ENCODE data around the gene INCENP. TPM values are rescaled to one million over a fixed set of nuclear protein-coding genes. Genes with fewer than 3 reads are reported as not detected.

Gene INCENP
- total RNA-seq, 1 donor = 47.5 TPM

DNA sequence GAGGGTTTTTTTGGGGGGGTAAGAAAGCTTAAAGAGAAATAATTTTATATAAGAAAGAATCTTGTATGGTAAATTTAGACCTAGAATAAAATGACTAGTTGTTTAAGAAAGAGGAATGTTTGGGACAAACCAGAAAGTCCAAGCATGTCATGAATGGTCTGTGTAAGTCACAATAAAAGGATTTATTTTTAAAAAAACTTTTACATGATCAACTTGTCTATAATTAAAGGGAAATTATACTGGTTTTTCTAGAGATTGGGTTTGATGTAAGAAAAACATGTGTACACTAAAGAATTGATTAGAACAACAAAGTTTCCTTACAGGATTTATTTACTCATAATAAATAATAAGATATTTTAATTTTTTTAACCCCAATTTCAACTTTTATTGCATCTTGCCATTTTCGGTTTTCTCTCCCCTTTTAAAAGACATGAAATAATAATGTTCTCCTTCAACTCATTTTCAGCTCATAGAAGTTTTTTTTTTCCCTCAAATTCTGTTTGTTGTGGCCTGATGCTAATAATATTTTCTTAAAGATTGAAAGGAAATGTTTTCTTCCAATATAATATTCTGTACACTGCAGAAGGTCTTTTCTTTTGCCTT lies 35.4 kb upstream of the INCENP start:
- no peak overlapping the region for H3K4me3 ChIP-seq (ENCODE audit: low read depth, low read length)
- DNase-seq (ENCODE audit: low read depth) = no peak
- TF ChIP-seq, protein P1, sequence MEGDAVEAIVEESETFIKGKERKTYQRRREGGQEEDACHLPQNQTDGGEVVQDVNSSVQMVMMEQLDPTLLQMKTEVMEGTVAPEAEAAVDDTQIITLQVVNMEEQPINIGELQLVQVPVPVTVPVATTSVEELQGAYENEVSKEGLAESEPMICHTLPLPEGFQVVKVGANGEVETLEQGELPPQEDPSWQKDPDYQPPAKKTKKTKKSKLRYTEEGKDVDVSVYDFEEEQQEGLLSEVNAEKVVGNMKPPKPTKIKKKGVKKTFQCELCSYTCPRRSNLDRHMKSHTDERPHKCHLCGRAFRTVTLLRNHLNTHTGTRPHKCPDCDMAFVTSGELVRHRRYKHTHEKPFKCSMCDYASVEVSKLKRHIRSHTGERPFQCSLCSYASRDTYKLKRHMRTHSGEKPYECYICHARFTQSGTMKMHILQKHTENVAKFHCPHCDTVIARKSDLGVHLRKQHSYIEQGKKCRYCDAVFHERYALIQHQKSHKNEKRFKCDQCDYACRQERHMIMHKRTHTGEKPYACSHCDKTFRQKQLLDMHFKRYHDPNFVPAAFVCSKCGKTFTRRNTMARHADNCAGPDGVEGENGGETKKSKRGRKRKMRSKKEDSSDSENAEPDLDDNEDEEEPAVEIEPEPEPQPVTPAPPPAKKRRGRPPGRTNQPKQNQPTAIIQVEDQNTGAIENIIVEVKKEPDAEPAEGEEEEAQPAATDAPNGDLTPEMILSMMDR (IDR thresholded peaks at IDR 0.05; ENCODE audit: insufficient read depth, low read length) = no peak

GRCh38 chr11:62103141-62103540 lies 20.7 kb upstream of the INCENP start:
- no peak overlapping the region for H3K4me3 ChIP-seq (ENCODE audit: low read depth, low read length)
- TF ChIP-seq, protein P1 (IDR thresholded peaks at IDR 0.05; ENCODE audit: insufficient read depth, low read length) = no peak
- no peak for DNase-seq (ENCODE audit: low read depth)

- no peak overlapping the region for H3K4me3 ChIP-seq (ENCODE audit: low read depth, low read length)
- TF ChIP-seq, protein P1 (IDR thresholded peaks at IDR 0.05; ENCODE audit: insufficient read depth, low read length) = no peak
- no peak for DNase-seq (ENCODE audit: low read depth)
Measured at GRCh38 chr11:62103986-62104385, 19.8 kb upstream of the INCENP start.

GRCh38 chr11:62104816-62105653 lies 18.8 kb upstream of the INCENP start:
- TF ChIP-seq, protein P1 (IDR thresholded peaks at IDR 0.05; ENCODE audit: insufficient read depth, low read length) = no peak
- peak; percentile 90 for DNase-seq (ENCODE audit: low read depth)
- peak overlapping the region; percentile 31 for H3K4me3 ChIP-seq (ENCODE audit: low read depth, low read length)

DNA sequence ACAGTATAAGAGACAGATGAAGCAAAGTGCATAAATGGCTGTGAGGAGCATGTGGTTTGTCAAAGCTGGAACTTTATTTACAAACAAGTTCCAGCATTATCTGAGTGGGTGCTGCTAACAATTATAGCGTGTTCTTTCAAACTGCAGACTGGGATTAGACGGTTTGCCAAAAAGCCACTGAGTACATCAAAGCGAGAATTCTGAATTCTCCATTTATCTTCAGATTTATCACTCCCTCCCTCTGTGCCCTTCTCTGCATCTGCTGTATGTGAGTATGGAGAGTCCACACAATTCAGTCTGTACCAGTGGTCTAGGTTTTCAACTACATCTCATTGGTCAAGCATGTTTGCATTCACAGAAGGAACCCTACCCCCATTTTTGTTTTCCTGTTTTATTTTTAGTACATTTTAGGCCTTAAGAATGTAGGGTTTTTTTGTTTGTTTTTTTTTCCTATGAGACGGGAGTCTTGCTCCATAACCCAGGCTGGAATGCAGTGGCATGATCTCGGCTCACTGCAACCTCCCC lies 18.1 kb upstream of the INCENP start:
- TF ChIP-seq, protein P1 (IDR thresholded peaks at IDR 0.05; ENCODE audit: insufficient read depth, low read length) = no peak
- H3K4me3 ChIP-seq (ENCODE audit: low read depth, low read length) = no peak overlapping the region
- peak; percentile 55 for DNase-seq (ENCODE audit: low read depth)

- DNase-seq (ENCODE audit: low read depth) = peak; percentile 87
- TF ChIP-seq, protein P1 (IDR thresholded peaks at IDR 0.05; ENCODE audit: insufficient read depth, low read length) = peak; percentile 82
- no peak overlapping the region for H3K4me3 ChIP-seq (ENCODE audit: low read depth, low read length)
Measured at GRCh38 chr11:62108017-62108750, 15.6 kb upstream of the INCENP start.
